ENCODE measurements around the gene CMTM4. TPM values are rescaled to one million over a fixed set of nuclear protein-coding genes. Genes with fewer than 3 reads are reported as not detected.
"Not testable (repeated sequence)": the region's sequence is repeated elsewhere in the genome, so short reads cannot be mapped to it uniquely, and the experiment has no call there.

The CMTM4 gene
- total RNA-seq, 2 experiments from 2014 or later = 3.3 to 4.5 TPM

GRCh38 chr16:66569827-66570405, 126.6 kb downstream of the CMTM4 start:
- Mint-ChIP-seq H3K4me3 (no peak overlapping the region), H3K9me3 (ENCODE audit: low read depth) (no peaks in the 10 kb centered on the region), H3K4me1 (peaks cover 13% of the 10 kb centered on the region), H3K27ac (no peak overlapping the region), H3K27me3 (no peaks in the 10 kb centered on the region), H3K36me3 (ENCODE audit: low read depth) (peaks cover 25% of the 10 kb centered on the region)
- ATAC-seq = no peak
- DNase-seq = no peak
- ChIA-PET CTCF (interaction anchor here (0.8 to 2.0 kb wide), 5 partner anchors 9 to 38 kb away, joined by 3 to 6 read pairs (median 4); partner anchors contain the start of gene CMTM2), POLR2A (no interaction called here)
- intact Hi-C loops (cut with DNase I, micrococcal nuclease) = no loop called here

DNA sequence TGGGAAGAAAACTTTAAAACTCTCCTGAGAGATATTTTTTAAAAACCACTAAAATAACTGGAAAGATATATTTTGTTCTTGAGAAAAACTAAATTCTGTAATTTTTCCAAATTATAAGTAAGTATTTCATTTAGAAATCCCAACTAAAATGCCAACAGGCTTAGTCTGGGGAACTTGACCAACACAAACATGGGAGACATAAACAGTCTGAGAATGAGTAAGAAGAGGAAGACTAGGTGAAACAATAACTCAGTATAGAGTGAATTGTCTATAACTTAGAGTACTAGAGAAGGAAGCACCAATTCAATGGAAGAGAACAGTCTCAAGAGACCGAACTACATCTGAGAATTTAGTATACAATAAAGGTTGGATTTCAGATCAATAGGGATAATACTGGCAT, 127.4 kb downstream of the CMTM4 start:
- DNase-seq (no peak), ATAC-seq (no peak)
- Mint-ChIP-seq H3K27me3 (no peaks in the 10 kb centered on the region), H3K4me1 (peaks cover 19% of the 10 kb centered on the region), H3K27ac (no peak overlapping the region), H3K9me3 (ENCODE audit: low read depth) (no peaks in the 10 kb centered on the region), H3K36me3 (ENCODE audit: low read depth) (peaks cover 27% of the 10 kb centered on the region), H3K4me3 (no peak overlapping the region)
- ChIA-PET CTCF (interaction anchor here (1.4 to 2.0 kb wide), 2 partner anchors 16 to 39 kb away, joined by 4 to 6 read pairs; no protein-coding TSS in a partner anchor), POLR2A (no interaction called here)
- intact Hi-C loops (cut with DNase I, micrococcal nuclease) = no loop called here

DNA sequence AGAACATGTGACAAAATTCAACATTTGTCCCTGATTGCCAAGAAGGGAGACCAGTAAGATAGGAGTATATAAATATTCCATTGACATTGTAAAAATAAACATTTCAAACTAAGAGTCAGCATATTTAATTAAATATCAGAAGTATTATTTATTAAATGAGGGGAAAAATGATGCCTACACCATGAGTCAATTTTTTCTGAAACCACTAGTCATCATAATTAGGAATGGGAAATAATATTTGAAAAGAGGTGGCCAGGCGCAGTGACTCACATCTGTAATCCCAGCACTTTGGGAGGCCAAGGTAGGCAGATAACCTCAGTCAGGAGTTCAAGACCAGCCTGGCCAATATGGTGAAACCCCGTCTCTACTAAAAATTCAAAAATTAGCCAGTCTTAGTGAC, 128.2 kb downstream of the CMTM4 start:
- no peak overlapping the region for H3K27ac Mint-ChIP-seq
- H3K36me3 Mint-ChIP-seq (ENCODE audit: low read depth) = peaks cover 30% of the 10 kb centered on the region

GRCh38 chr16:66567270-66567669, 129.3 kb downstream of the CMTM4 start:
- DNase-seq; CTCF ChIA-PET; H3K27me3 Mint-ChIP-seq; intact Hi-C loops (cut with DNase I, micrococcal nuclease); POLR2A ChIA-PET; ATAC-seq; H3K9me3 Mint-ChIP-seq (ENCODE audit: low read depth); H3K27ac Mint-ChIP-seq; H3K4me3 Mint-ChIP-seq: not testable (repeated sequence)
- peaks cover 35% of the 10 kb centered on the region for H3K36me3 Mint-ChIP-seq (ENCODE audit: low read depth)
- peaks cover 36% of the 10 kb centered on the region for H3K4me1 Mint-ChIP-seq

More for the DNA sequence above, 128.2 kb downstream of the CMTM4 start:
- ChIA-PET POLR2A (no interaction called here), CTCF (interaction anchor here (1.4 kb wide), 1 partner anchor 15 kb away, joined by 4 read pairs; no protein-coding TSS in a partner anchor)
- DNase-seq (no peak), ATAC-seq (no peak)
- intact Hi-C loops (cut with DNase I, micrococcal nuclease) = no loop called here
- H3K27me3 Mint-ChIP-seq = no peaks in the 10 kb centered on the region
- no peaks in the 10 kb centered on the region for H3K9me3 Mint-ChIP-seq (ENCODE audit: low read depth)
- H3K4me1 Mint-ChIP-seq = peaks cover 27% of the 10 kb centered on the region
- H3K4me3 Mint-ChIP-seq = no peak overlapping the region

- Mint-ChIP-seq H3K27ac (peak within 1 kb of the TSS; percentile 24), H3K36me3 (ENCODE audit: low read depth) (peaks cover 40% of the 10 kb centered on the region), H3K27me3 (no peaks in the 10 kb centered on the region), H3K9me3 (ENCODE audit: low read depth) (no peaks in the 10 kb centered on the region), H3K4me3 (no peak within 1 kb of the TSS), H3K4me1 (peaks cover 44% of the 10 kb centered on the region)
- no peak for DNase-seq
- POLR2A ChIA-PET = interaction anchor here (0.5 kb wide), 1 partner anchor 92 kb away, joined by 7 read pairs; no protein-coding TSS in a partner anchor
- no peak for ATAC-seq
- intact Hi-C loops (cut with DNase I, micrococcal nuclease) = no loop called here
- CTCF ChIA-PET = interaction anchor here (1.3 to 3.6 kb wide), 2 partner anchors 24 to 38 kb away, joined by 4 to 20 read pairs; partner anchors contain the start of gene CMTM3
These were observed 130.3 kb downstream of the CMTM4 start, which contains the start of gene CMTM1 for GRCh38 chr16:66566051-66566901. Gene CMTM1, plus strand, starts transcription at chr16:66566439. Its CDS starts 75 bp downstream, at chr16:66566514.

Other genes with a start within 250 kb of the CMTM4 start
- 1 to 10 TPM; 3.8 to 6.4 TPM for gene TK2, start 146.6 kb downstream of the CMTM4 start, total RNA-seq
- gene CKLF, start 144.2 kb downstream of the CMTM4 start, total RNA-seq = 100 to 1,000 TPM in 1 of 2 experiments, 10 to 100 TPM in 1; 93.5 to 122 TPM
- 10 to 100 TPM in 1 of 2 experiments, 1 to 10 TPM in 1; 6.4 to 11.8 TPM for gene CMTM1, start 130.3 kb downstream of the CMTM4 start, total RNA-seq
- gene CMTM2, start 117.3 kb downstream of the CMTM4 start, total RNA-seq = under 1 TPM in 1 of 2 experiments, not detected in 1; 0.51 TPM
- gene CMTM3, start 92.0 kb downstream of the CMTM4 start, total RNA-seq = 10 to 100 TPM; 53.7 to 59.7 TPM
- 10 to 100 TPM; 32.3 to 35.7 TPM for gene DYNC1LI2, start 54.9 kb upstream of the CMTM4 start, total RNA-seq
- under 1 TPM in 1 of 2 experiments, not detected in 1; 0.14 TPM for gene TERB1, start 104.8 kb upstream of the CMTM4 start, total RNA-seq
- 100 to 1,000 TPM; 102 to 125 TPM for gene NAE1, start 134.2 kb upstream of the CMTM4 start, total RNA-seq
- gene CA7, start 147.7 kb upstream of the CMTM4 start, total RNA-seq = under 1 TPM in 1 of 2 experiments, not detected in 1; 0.16 TPM
- 10 to 100 TPM; 27.8 to 36.6 TPM for gene PDP2, start 183.8 kb upstream of the CMTM4 start, total RNA-seq
- gene CDH16, start 222.1 kb upstream of the CMTM4 start, total RNA-seq = not detected
- under 1 TPM; 0.19 to 0.55 TPM for gene RRAD, start 228.8 kb upstream of the CMTM4 start, total RNA-seq
- gene CIAO2B, start 237.7 kb upstream of the CMTM4 start, total RNA-seq = 100 to 1,000 TPM; 171 to 186 TPM
- gene CES2, start 238.8 kb upstream of the CMTM4 start, total RNA-seq = 10 to 100 TPM; 30.5 to 31.6 TPM